B cell (primary cell): ENCODE data around the gene LRRC7. TPM values are rescaled to one million over a fixed set of nuclear protein-coding genes. Genes with fewer than 3 reads are reported as not detected.

Experiments used
- ATAC-seq: fragments of 200-7000 bp; cut with Tn5 transposase; one replicate; pipeline ENCODE4 v1.10.0; 2021; ENCODE audit warnings: low read depth, mild to moderate bottlenecking, moderate number of reproducible peaks, moderate library complexity
- CTCF ChIA-PET: fragments of 350-600 bp; sonication (Branson Sonifier 250); formaldehyde crosslinking; loops from one replicate; lab custom pipeline; 2021; ENCODE audit warnings: antibody characterized with exemption, inconsistent platforms; lab: Charles Lee
- POLR2A ChIA-PET: fragments of 350-600 bp; sonication (Branson Sonifier 250); formaldehyde crosslinking; loops from one replicate; lab custom pipeline; 2021; ENCODE audit warnings: antibody characterized with exemption; lab: Charles Lee
- DNase-seq: peaks from one replicate; pipeline ENCODE4 v3.0.0; 2013
- H2AFZ ChIP-seq: 2 replicates; pipeline ENCODE4 v1.6.1; 2012; ENCODE audit warnings: mild to moderate bottlenecking, low read depth, low read length; ENCODE audit not compliant: insufficient read depth, poor library complexity, severe bottlenecking
- H3K27ac ChIP-seq, 2 donors: 1 replicate in 1 of 2; 2 replicates in 1 of 2; pipeline ENCODE4 v1.5.1; 2012 to 2013; ENCODE audit warnings: low read length in 2 of 2, mild to moderate bottlenecking in 2 of 2, moderate library complexity in 1 of 2
- H3K27me3 ChIP-seq, 4 experiments: fragments of 200-600 bp in 1 of 4; sonication (generic) in 1 of 4; replicated peaks in 1 of 4; 1 replicate in 2 of 4; 2 replicates in 2 of 4; pipeline versions ENCODE4 v1.6.1 to v1.7.0; 2013 to 2016; ENCODE audit warnings: low read length in 3 of 4, mild to moderate bottlenecking in 2 of 4, mixed read lengths in 1 of 4, moderate library complexity in 1 of 4; ENCODE audit not compliant: insufficient read depth in 4 of 4, control insufficient read depth in 3 of 4; ENCODE audit errors: control extremely low read depth in 1 of 4
- H3K36me3 ChIP-seq, 2 experiments: replicated peaks in 1 of 2; 1 replicate in 1 of 2; 2 replicates in 1 of 2; pipeline versions ENCODE4 v1.6.1 to v1.7.1; 2013; ENCODE audit warnings: low read length in 1 of 2; ENCODE audit not compliant: insufficient read depth in 2 of 2, control insufficient read depth in 1 of 2; ENCODE audit errors: control extremely low read depth in 1 of 2, extremely low read depth in 1 of 2
- H3K4me1 ChIP-seq, 2 donors: fragments of 200-600 bp in 1 of 2; sonication (generic) in 1 of 2; 1 replicate in 1 of 2; 2 replicates in 1 of 2; pipeline versions ENCODE4 v1.5.1 to v1.6.1; 2013 to 2017; ENCODE audit warnings: low read length in 2 of 2; ENCODE audit not compliant: control insufficient read depth in 2 of 2, insufficient read depth in 2 of 2
- H3K4me2 ChIP-seq: replicated peaks from 2 replicates; pipeline ENCODE3; 2012; ENCODE audit warnings: mild to moderate bottlenecking, low read depth, low read length; ENCODE audit not compliant: poor library complexity, severe bottlenecking
- H3K4me3 ChIP-seq, 5 experiments: fragments of 200-600 bp in 1 of 5; sonication (generic) in 1 of 5; 1 replicate in 3 of 5; 2 replicates in 2 of 5; pipeline versions ENCODE4 v1.5.1 to v1.7.0; 2011 to 2016; ENCODE audit warnings: low read length in 4 of 5, mild to moderate bottlenecking in 4 of 5, low read depth in 2 of 5, control low read depth in 1 of 5, moderate library complexity in 1 of 5; ENCODE audit not compliant: insufficient read depth in 1 of 5; ENCODE audit errors: control extremely low read depth in 1 of 5, extremely low read depth in 1 of 5
- H3K79me2 ChIP-seq: fragments of 200-600 bp; sonication (generic); one replicate; pipeline ENCODE4 v1.6.0; 2016; ENCODE audit warnings: low read length; ENCODE audit not compliant: control insufficient read depth, insufficient read depth
- H3K9ac ChIP-seq: fragments of 200-600 bp; sonication (generic); 2 replicates; pipeline ENCODE4 v1.6.1; 2017; ENCODE audit warnings: mild to moderate bottlenecking, low read length, moderate library complexity
- H3K9me3 ChIP-seq, 3 donors: one replicate each; pipeline versions ENCODE4 v1.6.1 to v1.7.1; 2013; ENCODE audit warnings: low read length in 2 of 3; ENCODE audit not compliant: control insufficient read depth in 2 of 3, insufficient read depth in 1 of 3; ENCODE audit errors: control extremely low read depth in 1 of 3
- H4K20me1 ChIP-seq: 2 replicates; pipeline ENCODE4 v1.6.0; 2012; ENCODE audit warnings: mild to moderate bottlenecking, low read length; ENCODE audit not compliant: insufficient read depth, control insufficient read depth, poor library complexity, severe bottlenecking
- H3K27ac Mint-ChIP-seq: one replicate; pipeline ENCODE4 v1.8.0; 2021; ENCODE audit warnings: mixed read lengths
- H3K27me3 Mint-ChIP-seq: one replicate; pipeline ENCODE4 v1.8.0; 2021; ENCODE audit warnings: mixed read lengths
- H3K4me1 Mint-ChIP-seq: one replicate; pipeline ENCODE4 v1.8.0; 2021; ENCODE audit warnings: mixed read lengths
- H3K4me3 Mint-ChIP-seq: one replicate; pipeline ENCODE4 v1.8.0; 2021; ENCODE audit warnings: mixed read lengths
- H3K9me3 Mint-ChIP-seq: one replicate; pipeline ENCODE4 v1.8.0; 2022; ENCODE audit warnings: mixed read lengths; ENCODE audit not compliant: insufficient read depth
- CTCF ChIP-seq: fragments of 200-600 bp; IDR thresholded peaks from one replicate; pipeline ENCODE4 v1.8.0; 2022; ENCODE audit warnings: antibody characterized with exemption, mild to moderate bottlenecking
- EZH2 ChIP-seq: IDR thresholded peaks from 2 replicates; pipeline ENCODE4 v1.6.1; 2012; ENCODE audit warnings: borderline replicate concordance, low read depth, mild to moderate bottlenecking, moderate library complexity, low read length; ENCODE audit not compliant: insufficient read depth, poor library complexity, severe bottlenecking
- WGBS: methylation state at CpG from one replicate; pipeline ENCODE4 v1.1.5; 2013; ENCODE audit warnings: missing lambda C conversion rate; ENCODE audit not compliant: insufficient coverage; 5-methylcytosine and 5-hydroxymethylcytosine counted together
- intact Hi-C: fragments of 100-400 bp; cut with micrococcal nuclease; formaldehyde crosslinking; loops from one replicate; pipeline ENCODE4 v1.10.0; 2022
- polyA plus RNA-seq: library from polyadenylated mRNA; depleted of rRNA; stranded (reverse); fragments of >200 nt; gene quantifications from 2 replicates; pipeline ENCODE4 v1.2.3, GENCODE V29; 2012
- total RNA-seq, 2 donors: library from RNA; stranded (reverse); fragments of 120-200 nt in 1 of 2; gene quantifications; 1 replicate in 1 of 2; 2 replicates in 1 of 2; pipeline versions ENCODE4 v1.2.3 to v1.2.4, GENCODE V29; 2013 to 2022

LRRC7 gene
- total and polyA plus RNA-seq, 2 donors (not counting 1 experiment from before 2014, with no cell fraction given): not detected

GRCh38 chr1:70103770-70104169 is 536.0 kb downstream of the LRRC7 start:
- POLR2A ChIA-PET: no interaction called here
- no peak overlapping the region for H3K4me3 Mint-ChIP-seq

DNA sequence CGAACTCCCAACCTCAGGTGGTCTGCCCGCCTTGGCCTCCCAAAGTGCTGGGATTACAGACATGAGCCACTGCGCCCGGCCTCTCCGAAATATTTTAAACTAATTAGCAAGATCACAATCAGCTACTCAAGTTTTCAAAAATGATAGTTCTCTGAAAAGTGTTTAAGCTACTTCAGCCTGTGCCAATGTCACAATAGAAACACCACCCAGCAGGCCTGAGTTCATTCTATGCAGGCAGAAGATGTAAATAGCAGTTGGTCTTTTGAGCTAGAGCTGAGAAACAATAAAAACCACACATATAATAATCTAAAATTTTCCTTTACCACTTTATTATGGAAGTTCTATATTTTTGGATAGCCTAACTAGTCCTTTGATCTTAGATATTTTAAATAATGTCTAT is 541.5 kb downstream of the LRRC7 start:
- no peak overlapping the region for H3K4me2 ChIP-seq
- H3K4me3 ChIP-seq: no peak overlapping the region
- ATAC-seq: no peak
- H2AFZ ChIP-seq: no peak overlapping the region
- Mint-ChIP-seq H3K9me3 (no peaks in the 10 kb centered on the region), H3K27ac (no peak overlapping the region), H3K27me3 (peaks cover 13% of the 10 kb centered on the region), H3K4me1 (no peaks in the 10 kb centered on the region), H3K4me3 (no peak overlapping the region)
- 86% methylated on average over 1 of the region's 5 CpGs for whole genome bisulfite sequencing
- no peak overlapping the region for H3K9ac ChIP-seq
- H3K27me3 ChIP-seq: no peaks in the 10 kb centered on the region
- no peaks in the 10 kb centered on the region for H4K20me1 ChIP-seq
- H3K36me3 ChIP-seq: no peaks in the 10 kb centered on the region
- intact Hi-C loops: no loop called here
- no peaks in the 10 kb centered on the region for H3K9me3 ChIP-seq
- DNase-seq: no peak
- POLR2A ChIA-PET: no interaction called here
- CTCF ChIA-PET: no interaction called here
- TF ChIP-seq CTCF: no peak
- TF ChIP-seq EZH2: no peak
- H3K27ac ChIP-seq: no peak overlapping the region
- no peaks in the 10 kb centered on the region for H3K4me1 ChIP-seq
- no peaks in the 10 kb centered on the region for H3K79me2 ChIP-seq

More at GRCh38 chr1:70103770-70104169, 536.0 kb downstream of the LRRC7 start:
- H3K36me3 ChIP-seq: no peaks in the 10 kb centered on the region
- H3K4me1 ChIP-seq: no peaks in the 10 kb centered on the region
- no peak overlapping the region for H3K27ac ChIP-seq
- H3K27ac Mint-ChIP-seq: no peak overlapping the region
- ATAC-seq: no peak
- WGBS: no CpG with 5 or more reads among the region's 1 CpG
- H3K79me2 ChIP-seq: no peaks in the 10 kb centered on the region
- no peak overlapping the region for H3K4me2 ChIP-seq
- no peak overlapping the region for H3K4me3 ChIP-seq
- intact Hi-C loops: no loop called here
- H3K27me3 ChIP-seq: no peaks in the 10 kb centered on the region
- no peak overlapping the region for H3K9ac ChIP-seq
- no peaks in the 10 kb centered on the region for H4K20me1 ChIP-seq
- TF ChIP-seq EZH2 (no peak), CTCF (no peak)
- no peak for DNase-seq
- no peak overlapping the region for H2AFZ ChIP-seq
- H3K27me3 Mint-ChIP-seq: no peaks in the 10 kb centered on the region
- no peaks in the 10 kb centered on the region for H3K4me1 Mint-ChIP-seq
- CTCF ChIA-PET: no interaction called here
- H3K9me3 Mint-ChIP-seq: no peaks in the 10 kb centered on the region
- H3K9me3 ChIP-seq: no peaks in the 10 kb centered on the region
